Uterus (tissue), 4 donors: Measurements from ENCODE around the gene GLT6D1. TPM values are rescaled to one million over a fixed set of nuclear protein-coding genes. Genes with fewer than 3 reads are reported as not detected.

Source experiments
- DNase-seq, 2 donors: peaks; one replicate each; pipeline ENCODE4 v3.0.0-alpha.2; 2019 to 2020
- H3K27ac ChIP-seq, 2 donors: fragments of 200-600 bp; sonication (generic); 1 replicate in 1 of 2; 2 replicates in 1 of 2; pipeline ENCODE4 v1.5.1; 2016 to 2018
- H3K27me3 ChIP-seq, 2 donors: fragments of 200-600 bp; sonication (generic); one replicate each; pipeline ENCODE4 v1.5.1; 2018 to 2019; ENCODE audit warnings: control low read depth in 1 of 2
- H3K36me3 ChIP-seq, 2 donors: fragments of 200-600 bp; sonication (generic); one replicate each; pipeline ENCODE4 v1.5.1; 2019; ENCODE audit warnings: control low read depth in 1 of 2
- H3K4me1 ChIP-seq, 2 donors: fragments of 200-600 bp; sonication (generic); one replicate each; pipeline ENCODE4 v1.5.1; 2018 to 2019; ENCODE audit warnings: control low read depth in 1 of 2
- H3K4me3 ChIP-seq, 2 donors: fragments of 200-600 bp; sonication (generic); 1 replicate in 1 of 2; 2 replicates in 1 of 2; pipeline ENCODE4 v1.5.1; 2018 to 2019; ENCODE audit warnings: mild to moderate bottlenecking in 1 of 2
- H3K9me3 ChIP-seq, 2 donors: fragments of 200-600 bp; sonication (generic); one replicate each; pipeline ENCODE4 v1.5.1; 2019; ENCODE audit warnings: control low read depth in 1 of 2
- POLR2A ChIP-seq, 2 donors: fragments of 450-650 bp; IDR thresholded peaks; one replicate each; pipeline ENCODE4 v1.6.1; 2016; ENCODE audit warnings: antibody characterized with exemption in 2 of 2, mild to moderate bottlenecking in 1 of 2, moderate library complexity in 1 of 2
- intact Hi-C: fragments of 100-400 bp; cut with DNase I; formaldehyde crosslinking; loops from one replicate; pipeline ENCODE4 v1.15.1; 2023; ENCODE audit warnings: low total_unique reads
- total RNA-seq, 4 donors: library from RNA; depleted of rRNA in 3 of 4; stranded (reverse); fragments of >200 nt in 3 of 4; gene quantifications; one replicate each; pipeline versions ENCODE4 v1.1.0 to v1.2.4, GENCODE V29; 2014 to 2023
- TF ChIP-seq, protein P1 (sequence below), 4 experiments: fragments of 200-600 bp in 2 of 4; fragments of 450-650 bp in 2 of 4; sonication (generic) in 2 of 4; IDR thresholded peaks; one replicate each; pipeline ENCODE4 v1.5.1; 2016 to 2019; ENCODE audit warnings: antibody characterized with exemption in 4 of 4, mild to moderate bottlenecking in 2 of 4, moderate library complexity in 1 of 4
- donor health status: DM: yes; HTN: yes; CAD: no.

The GLT6D1 gene
- total RNA-seq, 4 donors from 2014 or later: not detected

DNA sequence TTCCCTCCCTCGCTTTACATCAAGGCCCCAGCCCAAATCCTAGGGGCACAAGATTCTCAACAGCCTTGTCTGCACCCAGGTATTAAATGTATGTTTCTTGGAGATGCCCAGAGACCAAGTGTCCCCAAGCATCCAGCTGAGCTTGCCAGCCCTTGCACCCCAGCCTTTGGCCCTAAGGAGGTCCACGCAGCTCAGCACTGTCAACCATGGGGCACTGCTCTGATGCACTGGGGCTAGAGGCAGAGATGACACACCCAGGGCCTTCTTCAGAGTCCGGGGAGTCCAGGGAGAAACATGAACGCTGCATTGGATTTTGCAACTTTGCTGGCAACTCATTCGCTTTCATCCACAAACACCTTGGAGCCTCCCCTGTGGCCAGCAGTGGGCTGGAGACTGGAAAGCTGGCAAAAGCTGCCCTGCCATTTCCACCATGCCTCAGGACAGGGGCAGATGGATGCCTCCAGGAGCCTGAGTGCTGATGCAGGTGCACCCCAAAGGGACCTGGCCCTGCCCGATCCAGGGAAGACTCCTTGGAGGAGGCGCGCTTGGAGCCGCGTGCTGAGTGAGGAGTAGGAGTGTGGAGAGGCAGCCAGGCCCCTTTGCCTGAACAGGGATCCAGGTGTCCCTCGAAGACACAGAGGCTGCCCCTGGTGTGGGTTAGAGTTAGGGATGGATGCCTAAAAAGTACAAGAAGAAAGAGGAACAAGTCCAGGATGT, 58.5 kb downstream of the GLT6D1 start:
- Histone ChIP-seq H3K27me3 (no peaks in the 10 kb centered on the region), H3K9me3 (no peaks in the 10 kb centered on the region), H3K27ac (no peak overlapping the region), H3K4me3 (no peak overlapping the region), H3K36me3 (no peaks in the 10 kb centered on the region), H3K4me1 (no peaks in the 10 kb centered on the region)
- no peak for DNase-seq
- intact Hi-C loops: no loop called here
- TF ChIP-seq, protein P1, sequence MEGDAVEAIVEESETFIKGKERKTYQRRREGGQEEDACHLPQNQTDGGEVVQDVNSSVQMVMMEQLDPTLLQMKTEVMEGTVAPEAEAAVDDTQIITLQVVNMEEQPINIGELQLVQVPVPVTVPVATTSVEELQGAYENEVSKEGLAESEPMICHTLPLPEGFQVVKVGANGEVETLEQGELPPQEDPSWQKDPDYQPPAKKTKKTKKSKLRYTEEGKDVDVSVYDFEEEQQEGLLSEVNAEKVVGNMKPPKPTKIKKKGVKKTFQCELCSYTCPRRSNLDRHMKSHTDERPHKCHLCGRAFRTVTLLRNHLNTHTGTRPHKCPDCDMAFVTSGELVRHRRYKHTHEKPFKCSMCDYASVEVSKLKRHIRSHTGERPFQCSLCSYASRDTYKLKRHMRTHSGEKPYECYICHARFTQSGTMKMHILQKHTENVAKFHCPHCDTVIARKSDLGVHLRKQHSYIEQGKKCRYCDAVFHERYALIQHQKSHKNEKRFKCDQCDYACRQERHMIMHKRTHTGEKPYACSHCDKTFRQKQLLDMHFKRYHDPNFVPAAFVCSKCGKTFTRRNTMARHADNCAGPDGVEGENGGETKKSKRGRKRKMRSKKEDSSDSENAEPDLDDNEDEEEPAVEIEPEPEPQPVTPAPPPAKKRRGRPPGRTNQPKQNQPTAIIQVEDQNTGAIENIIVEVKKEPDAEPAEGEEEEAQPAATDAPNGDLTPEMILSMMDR (IDR thresholded peaks at IDR 0.05): no peak
- no peak for TF ChIP-seq POLR2A (IDR thresholded peaks at IDR 0.05)

DNA sequence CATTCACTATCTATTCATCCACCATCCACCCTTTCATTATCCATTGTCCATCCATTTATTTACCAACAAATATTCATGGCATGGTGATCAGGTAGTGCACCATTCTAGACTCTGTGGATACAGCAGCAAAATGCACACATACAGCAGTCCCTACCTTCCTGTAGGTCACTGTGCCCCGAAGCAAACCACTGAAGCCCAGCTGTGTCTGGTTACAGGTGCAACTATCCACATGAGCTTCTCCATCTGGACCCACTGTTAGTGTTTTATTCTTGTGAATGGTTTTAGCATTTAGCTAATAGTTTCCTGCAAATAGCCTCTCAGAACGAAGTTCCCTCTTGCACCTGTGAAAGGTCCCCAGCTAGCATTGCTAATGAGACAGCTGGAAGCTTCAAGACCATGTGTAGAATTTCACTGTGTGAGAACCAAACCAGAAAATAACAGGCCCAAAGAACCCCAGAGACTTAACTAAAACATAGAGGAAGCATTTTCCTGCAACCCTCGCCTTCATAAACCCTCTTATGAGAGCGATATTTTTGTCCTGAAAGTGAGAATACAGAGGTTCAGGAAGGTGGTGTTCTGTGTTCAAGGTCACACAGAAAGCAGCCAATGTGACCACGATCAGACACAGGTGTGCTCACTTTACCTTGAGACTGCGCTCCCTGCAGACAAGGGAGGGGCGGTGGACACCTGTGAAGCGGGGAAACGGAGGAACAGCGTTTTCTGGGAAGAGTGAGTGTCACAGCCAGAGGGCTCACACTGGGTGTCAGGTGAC, 59.3 kb downstream of the GLT6D1 start:
- intact Hi-C loops: no loop called here
- Histone ChIP-seq H3K9me3 (no peaks in the 10 kb centered on the region), H3K27ac (no peak overlapping the region), H3K4me1 (no peaks in the 10 kb centered on the region), H3K4me3 (no peak overlapping the region), H3K36me3 (no peaks in the 10 kb centered on the region), H3K27me3 (no peaks in the 10 kb centered on the region)
- TF ChIP-seq, protein P1 (IDR thresholded peaks at IDR 0.05): no peak
- no peak for TF ChIP-seq POLR2A (IDR thresholded peaks at IDR 0.05)
- DNase-seq: no peak

DNA sequence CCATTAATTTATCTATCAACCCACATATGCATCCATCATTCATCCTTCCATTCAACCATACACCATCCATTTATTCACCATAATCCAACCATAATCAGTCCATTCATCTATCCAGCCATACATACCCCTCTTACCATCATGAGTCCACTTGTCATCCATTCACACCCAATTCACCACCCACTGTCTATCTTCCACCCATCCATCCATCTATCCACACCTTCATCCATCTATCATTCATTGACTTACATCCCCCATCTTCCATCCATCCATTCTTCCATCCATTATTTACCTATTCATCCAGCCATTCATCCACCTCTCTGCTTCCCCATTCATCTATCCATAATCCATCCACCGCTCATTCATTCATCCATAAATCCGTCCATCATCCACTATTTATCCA, 60.0 kb downstream of the GLT6D1 start:
- intact Hi-C loops: no loop called here
- Histone ChIP-seq H3K4me1 (no peaks in the 10 kb centered on the region), H3K9me3 (no peaks in the 10 kb centered on the region), H3K36me3 (no peaks in the 10 kb centered on the region), H3K27me3 (no peaks in the 10 kb centered on the region), H3K4me3 (no peak overlapping the region), H3K27ac (no peak overlapping the region)
- no peak for DNase-seq
- no peak for TF ChIP-seq POLR2A (IDR thresholded peaks at IDR 0.05)
- TF ChIP-seq, protein P1 (IDR thresholded peaks at IDR 0.05): no peak

DNA sequence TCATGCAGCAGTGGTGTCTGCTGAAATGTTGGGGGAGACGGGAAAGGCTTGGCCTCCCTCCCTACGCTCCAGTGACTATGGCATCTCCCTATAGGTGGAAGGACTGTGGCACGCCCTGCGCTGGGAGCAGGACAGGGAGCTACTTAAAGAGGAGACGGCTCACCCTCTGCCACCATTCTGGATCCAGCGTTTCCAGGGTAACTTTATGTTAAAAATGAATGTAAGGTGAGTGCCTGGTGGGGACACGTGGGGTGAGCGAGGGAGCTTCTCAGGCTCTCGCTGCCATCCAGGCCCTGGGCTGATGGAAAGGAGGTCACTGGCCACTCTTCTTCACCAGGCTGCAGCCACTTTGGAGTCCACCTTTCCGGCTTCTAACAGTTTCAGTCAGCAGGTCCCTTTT, 62.1 kb downstream of the GLT6D1 start:
- no peaks in the 10 kb centered on the region for H3K4me1 ChIP-seq
- H3K4me3 ChIP-seq: no peak overlapping the region
- no peaks in the 10 kb centered on the region for H3K9me3 ChIP-seq
- no peak for TF ChIP-seq POLR2A (IDR thresholded peaks at IDR 0.05)
- TF ChIP-seq, protein P1 (IDR thresholded peaks at IDR 0.05): no peak
- no peaks in the 10 kb centered on the region for H3K36me3 ChIP-seq
- no peak overlapping the region for H3K27ac ChIP-seq
- H3K27me3 ChIP-seq: no peaks in the 10 kb centered on the region
- no peak for DNase-seq
- intact Hi-C loops: no loop called here

DNA sequence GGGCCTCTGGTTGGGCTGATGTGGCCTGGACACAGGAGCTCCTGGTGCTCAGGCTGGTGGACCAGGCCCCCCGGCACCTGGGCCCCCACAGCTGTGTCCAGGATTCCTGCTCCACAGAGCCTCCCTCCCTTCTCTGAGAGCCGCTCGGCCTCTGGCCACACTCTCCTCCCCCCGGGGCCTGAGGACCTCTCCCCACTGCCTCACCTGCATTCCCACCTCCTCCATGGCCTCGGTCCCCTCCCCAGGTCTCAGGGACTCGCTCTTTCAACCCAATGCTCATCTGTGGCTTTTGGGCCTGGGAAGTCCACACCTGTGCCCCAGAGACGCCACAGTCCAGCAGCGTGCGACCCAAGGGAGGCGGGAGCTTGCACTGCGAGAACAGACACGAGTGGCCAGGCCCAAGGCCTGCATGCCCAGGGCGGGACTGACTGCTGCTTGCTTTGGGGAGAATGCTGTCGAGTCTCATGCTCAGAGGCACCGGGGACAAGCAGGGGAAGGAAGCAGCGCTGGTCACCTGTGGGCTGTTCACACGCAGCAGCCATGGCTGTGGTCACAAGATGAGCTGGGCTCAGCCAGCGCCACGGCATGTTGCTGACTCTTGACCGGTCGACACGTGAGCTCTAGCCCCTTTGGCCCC, 63.2 kb downstream of the GLT6D1 start:
- Histone ChIP-seq H3K4me3 (no peak overlapping the region), H3K9me3 (no peaks in the 10 kb centered on the region), H3K36me3 (no peaks in the 10 kb centered on the region), H3K4me1 (no peaks in the 10 kb centered on the region), H3K27me3 (no peaks in the 10 kb centered on the region), H3K27ac (no peak overlapping the region)
- TF ChIP-seq, protein P1 (IDR thresholded peaks at IDR 0.05): no peak
- no peak for TF ChIP-seq POLR2A (IDR thresholded peaks at IDR 0.05)
- intact Hi-C loops: no loop called here
- DNase-seq: no peak
